GM12875 (cell line): ENCODE data around the gene SRPX.

Experiments
- H3K4me3 ChIP-seq: one replicate; pipeline ENCODE4 v1.5.1; 2011; ENCODE audit warnings: low read depth, low read length, control low read depth
- TF ChIP-seq, protein P1 (sequence below): IDR thresholded peaks from 2 replicates; pipeline ENCODE4 v1.5.1; 2011; ENCODE audit warnings: low read depth, mild to moderate bottlenecking, control low read depth, inconsistent platforms, low read length, moderate library complexity, borderline replicate concordance; ENCODE audit not compliant: insufficient read depth

The SRPX gene

DNA sequence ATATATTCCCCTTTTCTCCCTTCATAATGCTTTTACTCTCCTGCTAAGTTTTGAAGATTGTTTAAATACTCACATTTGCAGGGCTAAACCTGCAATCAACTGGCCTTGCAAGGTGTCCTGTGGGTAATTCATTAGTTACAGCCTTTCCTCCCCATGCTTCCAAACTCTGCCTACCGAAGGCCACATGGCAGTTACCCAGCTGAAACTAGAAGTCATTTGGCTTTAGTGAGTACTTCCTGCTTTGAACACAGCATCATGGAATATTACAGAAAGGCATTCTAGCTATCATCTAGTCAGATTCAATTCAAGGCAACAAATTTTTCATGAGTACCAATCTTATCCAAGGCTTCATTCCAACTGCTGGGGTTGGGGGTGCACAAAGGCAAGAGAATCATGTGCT is 55.6 kb downstream of the SRPX start:
- TF ChIP-seq, protein P1, sequence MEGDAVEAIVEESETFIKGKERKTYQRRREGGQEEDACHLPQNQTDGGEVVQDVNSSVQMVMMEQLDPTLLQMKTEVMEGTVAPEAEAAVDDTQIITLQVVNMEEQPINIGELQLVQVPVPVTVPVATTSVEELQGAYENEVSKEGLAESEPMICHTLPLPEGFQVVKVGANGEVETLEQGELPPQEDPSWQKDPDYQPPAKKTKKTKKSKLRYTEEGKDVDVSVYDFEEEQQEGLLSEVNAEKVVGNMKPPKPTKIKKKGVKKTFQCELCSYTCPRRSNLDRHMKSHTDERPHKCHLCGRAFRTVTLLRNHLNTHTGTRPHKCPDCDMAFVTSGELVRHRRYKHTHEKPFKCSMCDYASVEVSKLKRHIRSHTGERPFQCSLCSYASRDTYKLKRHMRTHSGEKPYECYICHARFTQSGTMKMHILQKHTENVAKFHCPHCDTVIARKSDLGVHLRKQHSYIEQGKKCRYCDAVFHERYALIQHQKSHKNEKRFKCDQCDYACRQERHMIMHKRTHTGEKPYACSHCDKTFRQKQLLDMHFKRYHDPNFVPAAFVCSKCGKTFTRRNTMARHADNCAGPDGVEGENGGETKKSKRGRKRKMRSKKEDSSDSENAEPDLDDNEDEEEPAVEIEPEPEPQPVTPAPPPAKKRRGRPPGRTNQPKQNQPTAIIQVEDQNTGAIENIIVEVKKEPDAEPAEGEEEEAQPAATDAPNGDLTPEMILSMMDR: no peak
- no peak overlapping the region for H3K4me3 ChIP-seq

DNA sequence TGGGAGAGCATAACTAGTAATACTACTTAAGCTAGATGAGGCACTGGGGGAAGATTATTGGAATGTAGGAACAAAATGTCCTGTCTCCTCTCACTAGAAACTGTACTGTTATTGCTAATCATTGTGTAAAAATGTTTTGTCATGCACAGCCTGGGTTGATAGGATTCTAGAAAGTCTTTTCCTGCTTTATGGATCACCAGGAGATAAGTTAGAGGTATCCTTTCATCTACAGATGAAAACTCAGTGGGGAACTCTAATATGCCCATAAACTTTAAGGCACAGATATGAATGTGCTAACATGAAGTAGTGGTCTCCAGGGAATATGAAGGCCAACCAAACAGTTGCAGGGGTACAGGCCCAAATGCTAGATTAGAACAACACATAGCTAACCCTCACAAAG is 57.5 kb downstream of the SRPX start:
- H3K4me3 ChIP-seq: no peak overlapping the region
- TF ChIP-seq, protein P1: no peak

DNA sequence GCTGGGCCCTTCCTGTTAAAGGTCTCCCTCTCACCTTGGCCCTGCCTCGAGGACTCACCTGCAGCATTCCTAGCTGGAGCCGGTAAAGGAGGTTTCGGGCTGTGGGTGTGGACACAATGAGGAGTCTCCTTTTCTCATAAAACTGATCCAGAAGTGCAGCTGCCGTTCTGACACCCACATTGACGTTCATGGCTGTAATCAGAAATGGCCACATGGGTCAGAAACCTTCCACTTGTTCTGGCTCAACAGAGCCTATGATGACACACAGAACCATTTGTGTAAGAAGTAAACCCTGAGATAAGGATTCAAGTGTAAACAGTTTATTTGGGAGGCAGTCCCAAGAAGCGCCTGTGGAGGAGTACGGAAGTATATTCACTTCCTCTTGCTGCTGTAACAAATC is 63.8 kb downstream of the SRPX start:
- H3K4me3 ChIP-seq: no peak overlapping the region
- TF ChIP-seq, protein P1: no peak

DNA sequence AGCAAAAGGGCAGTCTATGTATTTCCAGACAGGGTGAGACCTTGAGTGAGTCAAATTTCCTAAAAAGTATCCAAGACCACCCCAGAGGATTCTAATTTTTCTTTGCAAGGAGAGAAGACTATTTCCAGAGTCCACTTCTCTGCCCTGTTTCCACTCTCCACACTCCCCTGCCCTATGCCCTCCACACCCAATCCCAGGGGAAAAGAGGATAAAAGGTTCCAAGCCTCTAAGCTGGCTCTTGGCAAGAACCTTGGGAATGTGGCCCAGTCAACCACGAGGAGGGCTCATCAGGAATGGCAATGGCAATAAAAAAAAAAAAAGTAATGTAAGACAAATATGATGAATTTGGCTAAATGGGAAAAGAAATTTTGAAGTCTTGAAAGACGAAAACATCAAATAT is 65.9 kb downstream of the SRPX start:
- TF ChIP-seq, protein P1: no peak
- no peak overlapping the region for H3K4me3 ChIP-seq

DNA sequence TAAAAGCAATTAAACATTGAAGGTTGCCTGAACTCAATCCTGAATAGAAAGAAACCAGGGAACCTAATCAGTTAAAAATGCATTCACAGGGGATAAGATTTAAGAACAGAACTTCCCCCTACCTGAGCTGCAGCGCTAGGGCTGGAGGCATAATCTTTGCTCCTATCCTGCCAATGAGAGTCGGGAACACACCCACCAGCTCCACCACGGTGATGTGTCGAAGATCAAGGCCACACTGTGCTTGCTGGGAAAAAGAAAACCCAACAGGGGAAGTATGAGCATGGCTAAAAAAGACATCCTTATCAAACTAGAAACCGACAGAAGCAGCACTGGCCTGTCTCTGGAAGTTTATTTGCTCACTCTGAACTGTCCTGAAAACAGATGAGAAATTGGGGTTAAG is 66.3 kb downstream of the SRPX start:
- TF ChIP-seq, protein P1: no peak
- H3K4me3 ChIP-seq: no peak overlapping the region

DNA sequence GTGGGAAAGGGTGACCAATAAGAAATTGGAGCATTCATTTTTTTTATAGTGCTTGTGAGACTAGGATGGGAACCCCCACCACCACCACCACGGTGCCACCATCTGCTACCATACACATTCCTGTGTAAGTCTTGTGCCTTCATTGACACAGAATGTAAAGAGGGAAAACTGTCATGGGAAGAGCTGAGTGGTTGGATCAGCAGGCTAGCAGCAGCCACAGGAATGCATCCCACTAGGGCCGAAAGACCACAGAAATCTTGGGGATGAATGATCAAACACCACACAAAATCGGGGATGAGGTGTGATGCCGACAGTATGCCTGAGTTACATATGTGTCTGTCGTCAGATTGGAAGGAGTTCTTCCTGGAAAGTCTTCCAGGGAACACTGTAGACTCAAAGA is 69.2 kb downstream of the SRPX start:
- H3K4me3 ChIP-seq: no peak overlapping the region
- TF ChIP-seq, protein P1: no peak

DNA sequence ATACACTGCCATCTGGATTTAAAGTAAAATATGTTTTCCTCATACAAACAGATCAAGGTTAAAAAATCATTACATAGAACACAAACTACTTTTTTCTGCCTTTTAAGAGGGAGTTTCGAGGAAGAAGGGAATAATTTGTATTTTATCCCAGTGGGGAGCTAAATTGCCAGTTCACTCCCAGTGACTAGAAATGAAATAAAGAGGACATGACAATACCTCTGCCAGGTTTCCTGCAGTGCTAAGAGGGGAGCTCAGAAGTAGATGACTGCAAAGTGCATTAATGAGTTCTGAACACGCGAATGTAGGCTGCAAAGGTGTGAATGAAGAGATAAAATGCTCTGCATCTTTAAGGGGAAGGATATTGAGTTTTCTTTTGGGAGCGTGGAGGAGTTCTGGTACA is 69.7 kb downstream of the SRPX start:
- TF ChIP-seq, protein P1: no peak
- no peak overlapping the region for H3K4me3 ChIP-seq
